Adipocyte (in vitro differentiated cells): ENCODE data around the gene PPP1R7.

Experiments used
- DNase-seq: peaks from one replicate; pipeline ENCODE4 v3.0.0-alpha.2; 2015; ENCODE audit warnings: low read depth
- H3K27me3 ChIP-seq: replicated peaks from 2 replicates; pipeline ENCODE4 v1.7.0; 2013; ENCODE audit warnings: mild to moderate bottlenecking, low read length, moderate library complexity; ENCODE audit not compliant: control insufficient read depth, insufficient read depth
- H3K36me3 ChIP-seq: 2 replicates; pipeline ENCODE4 v1.7.0; 2013; ENCODE audit warnings: low read length, mild to moderate bottlenecking, moderate library complexity; ENCODE audit not compliant: control insufficient read depth, insufficient read depth, severe bottlenecking
- H3K4me1 ChIP-seq: 2 replicates; pipeline ENCODE4 v1.7.0; 2013; ENCODE audit warnings: mild to moderate bottlenecking, low read length, moderate library complexity; ENCODE audit not compliant: control insufficient read depth, insufficient read depth
- H3K4me3 ChIP-seq: 2 replicates; pipeline ENCODE4 v1.7.0; 2013; ENCODE audit warnings: mild to moderate bottlenecking, low read length, moderate library complexity
- H3K9ac ChIP-seq: 2 replicates; pipeline ENCODE4 v1.7.0; 2013; ENCODE audit warnings: mild to moderate bottlenecking, low read length, moderate library complexity
- H3K9me3 ChIP-seq: 2 replicates; pipeline ENCODE4 v1.7.0; 2013; ENCODE audit warnings: mild to moderate bottlenecking, low read length, moderate library complexity; ENCODE audit not compliant: control insufficient read depth

The PPP1R7 gene

DNA sequence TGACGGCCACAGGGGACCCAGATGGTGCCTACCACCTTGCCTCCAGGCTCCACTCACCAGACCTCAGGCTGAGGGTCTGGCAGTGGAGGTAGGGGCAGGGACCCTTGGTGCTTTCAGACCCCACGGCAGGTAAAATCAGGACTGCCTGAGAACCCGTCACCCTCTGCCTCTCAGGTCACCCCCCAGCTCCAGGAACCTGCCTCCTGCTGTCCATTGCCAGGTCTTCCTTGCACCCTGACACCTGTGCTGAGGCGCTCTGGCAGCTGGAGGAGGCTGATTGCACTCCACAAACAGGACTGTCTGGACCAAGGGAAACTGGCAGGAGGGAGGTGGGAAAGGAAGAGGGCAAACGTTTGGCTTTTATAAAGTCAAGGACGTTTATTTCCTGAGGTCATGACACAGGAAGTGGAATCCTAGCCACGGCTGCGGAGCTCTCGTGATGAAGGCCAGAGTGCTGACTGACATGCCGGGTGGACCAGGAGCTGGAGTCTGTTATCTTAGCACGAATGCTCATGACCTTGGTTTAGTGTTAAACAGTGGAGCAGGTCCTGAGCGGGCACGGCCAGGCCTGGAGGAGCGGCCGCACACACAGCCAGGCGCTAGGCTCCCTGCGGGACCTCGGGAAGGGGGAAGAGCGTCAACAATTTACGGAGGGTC, 78.7 kb downstream of the PPP1R7 start:
- H3K4me1 ChIP-seq = peaks cover 6% of the 10 kb centered on the region
- peaks cover 86% of the 10 kb centered on the region for H3K36me3 ChIP-seq
- H3K9ac ChIP-seq = no peak overlapping the region
- no peak for DNase-seq
- no peaks in the 10 kb centered on the region for H3K9me3 ChIP-seq
- no peak overlapping the region for H3K4me3 ChIP-seq
- no peaks in the 10 kb centered on the region for H3K27me3 ChIP-seq

DNA sequence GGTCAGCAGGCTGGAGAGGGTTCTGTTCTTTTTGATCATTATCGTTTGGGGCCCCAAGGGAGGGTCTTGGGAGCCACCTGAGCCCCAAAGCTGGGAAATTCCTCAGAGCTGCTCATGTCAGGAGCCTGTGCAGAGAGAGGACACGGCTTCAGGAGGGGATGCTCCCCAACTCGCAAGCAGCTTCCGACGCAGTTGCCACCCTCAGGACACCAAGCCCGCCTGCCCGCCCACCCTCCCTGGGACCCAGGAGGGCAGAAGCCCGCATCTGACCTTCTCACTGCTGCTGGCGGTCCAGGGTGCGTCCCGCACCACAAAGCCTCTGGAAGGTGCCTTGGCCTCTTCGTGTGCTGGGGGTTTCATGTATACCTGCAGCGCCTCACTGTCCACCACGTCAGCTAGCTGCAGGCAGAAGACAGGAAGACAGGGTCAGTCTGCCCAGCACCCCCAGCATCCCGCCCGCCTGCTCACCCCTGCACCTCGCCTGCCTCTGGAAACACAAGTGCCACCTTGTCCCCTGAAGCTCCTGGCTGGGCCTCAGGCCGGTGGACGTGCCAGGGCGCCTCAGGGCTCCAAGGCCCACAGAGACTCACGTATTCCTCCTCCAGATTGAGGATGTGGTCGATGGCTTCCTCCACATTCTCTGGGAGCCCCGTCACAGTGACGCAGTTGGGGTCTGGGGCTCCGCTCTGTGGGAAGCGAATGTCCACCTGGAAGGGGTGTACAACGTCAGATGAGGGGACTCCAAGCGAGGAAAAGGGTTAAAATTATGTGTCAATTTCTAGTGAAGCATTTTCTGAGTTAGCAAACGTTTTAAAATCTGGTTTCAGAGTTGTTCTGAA, 79.5 kb downstream of the PPP1R7 start:
- no peak for DNase-seq
- H3K27me3 ChIP-seq = no peaks in the 10 kb centered on the region
- no peak overlapping the region for H3K9ac ChIP-seq
- no peaks in the 10 kb centered on the region for H3K4me1 ChIP-seq
- no peak overlapping the region for H3K4me3 ChIP-seq
- H3K9me3 ChIP-seq = no peaks in the 10 kb centered on the region
- H3K36me3 ChIP-seq = peaks cover 94% of the 10 kb centered on the region

DNA sequence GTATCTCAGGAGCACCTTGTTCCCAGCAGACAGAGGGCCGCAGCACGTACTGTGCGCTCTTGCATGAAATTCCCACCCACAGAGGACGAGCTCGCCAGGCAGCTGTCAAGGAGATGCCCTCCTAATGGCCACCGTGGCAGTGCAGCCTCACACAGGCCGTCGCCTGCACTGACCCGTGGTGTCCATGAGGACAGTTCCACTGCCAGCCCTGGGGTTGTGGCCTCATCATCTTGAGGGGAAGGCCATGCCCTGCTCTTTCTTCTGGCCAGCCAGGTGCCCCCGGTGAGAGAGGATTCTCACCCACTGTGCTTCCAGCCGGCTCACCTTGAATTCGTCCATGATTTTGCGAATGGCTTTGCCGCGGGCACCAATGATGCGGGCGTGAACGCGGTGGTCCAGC, 80.2 kb downstream of the PPP1R7 start:
- Histone ChIP-seq H3K4me3 (no peak overlapping the region), H3K9me3 (no peaks in the 10 kb centered on the region), H3K36me3 (peaks cover 96% of the 10 kb centered on the region), H3K9ac (no peak overlapping the region), H3K4me1 (no peaks in the 10 kb centered on the region), H3K27me3 (no peaks in the 10 kb centered on the region)
- DNase-seq = no peak

GRCh38 chr2:241232736-241233575, 82.7 kb downstream of the PPP1R7 start:
- no peak overlapping the region for H3K4me3 ChIP-seq
- no peak overlapping the region for H3K9ac ChIP-seq
- no peak for DNase-seq
- no peaks in the 10 kb centered on the region for H3K27me3 ChIP-seq
- H3K4me1 ChIP-seq = no peaks in the 10 kb centered on the region
- no peaks in the 10 kb centered on the region for H3K9me3 ChIP-seq
- H3K36me3 ChIP-seq = peaks cover 98% of the 10 kb centered on the region
